ENCODE measurements around the gene ARMC5. TPM values are rescaled to one million over a fixed set of nuclear protein-coding genes. Genes with fewer than 3 reads are reported as not detected.

ARMC5 gene
- total RNA-seq, 1 experiment from 2014 or later: 11.8 TPM

DNA sequence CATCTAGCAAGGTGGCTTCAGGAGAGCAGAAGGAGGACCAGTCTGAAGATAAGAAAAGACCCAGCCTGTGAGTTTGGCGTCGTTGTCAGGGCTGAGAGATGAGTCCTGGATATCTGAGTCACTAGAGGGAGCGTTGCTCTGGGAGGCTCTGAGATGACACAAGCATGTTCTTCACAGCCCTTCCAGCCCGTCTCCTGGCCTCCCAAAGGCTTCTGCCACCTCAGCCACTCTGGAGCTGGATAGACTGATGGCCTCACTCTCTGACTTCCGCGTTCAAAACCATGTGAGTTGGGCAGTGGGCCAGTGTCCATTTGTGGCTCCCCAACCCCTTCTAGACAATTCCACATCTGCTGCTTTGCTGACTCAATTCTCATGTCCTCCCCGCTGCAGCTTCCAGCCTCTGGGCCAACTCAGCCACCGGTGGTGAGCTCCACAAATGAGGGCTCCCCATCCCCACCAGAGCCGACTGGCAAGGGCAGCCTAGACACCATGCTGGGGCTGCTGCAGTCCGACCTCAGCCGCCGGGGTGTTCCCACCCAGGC is 14.9 kb downstream of the ARMC5 start:
- RAD21 ChIA-PET (ENCODE audit: low non-redundant PET in 1 of 2, low total read pairs in 2 of 2, uncharacterized antibody in 2 of 2, unreplicated experiment in 2 of 2): no interaction called here
- Histone ChIP-seq H3K4me3 (replicated peaks in 1 of 2; ENCODE audit: low read depth in 1 of 2, low read length in 2 of 2) (no peak overlapping the region), H3K4me1 (ENCODE audit: control insufficient read depth in 1 of 2, insufficient read depth in 2 of 2, low read length in 2 of 2) (peaks cover 16 to 43% of the 10 kb centered on the region in 2 experiments), H3K9me2 (ENCODE audit: insufficient read depth) (no peaks in the 10 kb centered on the region), H3K9ac (ENCODE audit: low read length) (no peak overlapping the region), H3K27ac (ENCODE audit: low read depth, low read length) (no peak overlapping the region), H3K79me2 (ENCODE audit: insufficient read depth, low read length) (no peaks in the 10 kb centered on the region), H3K4me2 (ENCODE audit: low read length) (no peak overlapping the region), H3K36me3 (ENCODE audit: control insufficient read depth in 1 of 2, insufficient read depth in 2 of 2, low read length in 2 of 2) (no peaks in the 10 kb centered on the region), H3K9me3 (ENCODE audit: control insufficient read depth in 1 of 2, insufficient read depth in 1 of 2, low read depth in 1 of 2, low read length in 2 of 2) (no peaks in the 10 kb centered on the region), H3K27me3 (ENCODE audit: insufficient read depth, low read length) (no peaks in the 10 kb centered on the region), H4K20me1 (ENCODE audit: insufficient read depth) (no peaks in the 10 kb centered on the region), H2AFZ (ENCODE audit: low read depth, low read length, poor library complexity, severe bottlenecking) (no peak overlapping the region)
- ATAC-seq (no peak), DNase-seq (ENCODE audit: low read depth, low spot score) (no peak)
- no peak for TF ChIP-seq ELF1 (IDR thresholded peaks at IDR 0.05; ENCODE audit: borderline replicate concordance, low read depth)
- no peak for TF ChIP-seq FOSL1 (IDR thresholded peaks at IDR 0.05; ENCODE audit: low read depth)
- no peak for TF ChIP-seq TCF7L2 (IDR thresholded peaks at IDR 0.05; ENCODE audit: borderline replicate concordance, extremely low read depth, insufficient read depth, insufficient read length)
- TF ChIP-seq EZH2phosphoT487 (IDR thresholded peaks at IDR 0.05; ENCODE audit: borderline replicate concordance): no peak
- TF ChIP-seq CEBPB (IDR thresholded peaks at IDR 0.05; ENCODE audit: low read depth): no peak
- no peak for TF ChIP-seq SP1 (IDR thresholded peaks at IDR 0.05; ENCODE audit: low read depth)
- no peak for TF ChIP-seq POLR2AphosphoS5 (IDR thresholded peaks at IDR 0.05; ENCODE audit: low read depth, low read length)
- no peak for TF ChIP-seq SRF (IDR thresholded peaks at IDR 0.05; ENCODE audit: low read depth)
- no peak for TF ChIP-seq RAD21 (IDR thresholded peaks at IDR 0.05; ENCODE audit: low read depth)
- no peak for TF ChIP-seq ATF3 (IDR thresholded peaks at IDR 0.05)
- TF ChIP-seq ZNF274 (IDR thresholded peaks at IDR 0.05; ENCODE audit: low read depth, low read length): no peak
- TF ChIP-seq JUND (IDR thresholded peaks at IDR 0.05): no peak
- TF ChIP-seq ZFX (IDR thresholded peaks at IDR 0.05): no peak
- TF ChIP-seq POLR2A (IDR thresholded peaks at IDR 0.05; ENCODE audit: borderline replicate concordance, extremely low read depth, insufficient read depth, insufficient read length): no peak
- TF ChIP-seq, protein P1, sequence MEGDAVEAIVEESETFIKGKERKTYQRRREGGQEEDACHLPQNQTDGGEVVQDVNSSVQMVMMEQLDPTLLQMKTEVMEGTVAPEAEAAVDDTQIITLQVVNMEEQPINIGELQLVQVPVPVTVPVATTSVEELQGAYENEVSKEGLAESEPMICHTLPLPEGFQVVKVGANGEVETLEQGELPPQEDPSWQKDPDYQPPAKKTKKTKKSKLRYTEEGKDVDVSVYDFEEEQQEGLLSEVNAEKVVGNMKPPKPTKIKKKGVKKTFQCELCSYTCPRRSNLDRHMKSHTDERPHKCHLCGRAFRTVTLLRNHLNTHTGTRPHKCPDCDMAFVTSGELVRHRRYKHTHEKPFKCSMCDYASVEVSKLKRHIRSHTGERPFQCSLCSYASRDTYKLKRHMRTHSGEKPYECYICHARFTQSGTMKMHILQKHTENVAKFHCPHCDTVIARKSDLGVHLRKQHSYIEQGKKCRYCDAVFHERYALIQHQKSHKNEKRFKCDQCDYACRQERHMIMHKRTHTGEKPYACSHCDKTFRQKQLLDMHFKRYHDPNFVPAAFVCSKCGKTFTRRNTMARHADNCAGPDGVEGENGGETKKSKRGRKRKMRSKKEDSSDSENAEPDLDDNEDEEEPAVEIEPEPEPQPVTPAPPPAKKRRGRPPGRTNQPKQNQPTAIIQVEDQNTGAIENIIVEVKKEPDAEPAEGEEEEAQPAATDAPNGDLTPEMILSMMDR (IDR thresholded peaks at IDR 0.05 in 2 of 3, conservative IDR thresholded peaks at IDR 0.05 in 1 of 3; ENCODE audit: borderline replicate concordance in 1 of 3, insufficient read depth in 1 of 3, low read depth in 2 of 3, low read length in 2 of 3): no peak
- no peak for TF ChIP-seq YY1 (IDR thresholded peaks at IDR 0.05; ENCODE audit: extremely low read depth, insufficient replicate concordance, low read depth, low read length)
- no peak for TF ChIP-seq EZH2 (IDR thresholded peaks at IDR 0.05)
- CTCF ChIA-PET: interaction anchor here (1.9 kb wide), 1 partner anchor 14 kb away, joined by 9 read pairs; the partner anchor contains the start of gene ARMC5
- BruUV-seq (replicated peaks): no TSS peak
- intact Hi-C loops (cut with micrococcal nuclease): loop anchor here (5.0 kb wide), 1 partner anchor 223 kb away; no protein-coding TSS in a partner anchor
- POLR2A ChIA-PET: no interaction called here

Data from HCT116 (cell line).